WI38 (cell line): Measurements from ENCODE around the gene BRD3.

Source experiments
- H3K4me3 ChIP-seq: 2 replicates; pipeline ENCODE4 v1.5.1; 2011; ENCODE audit warnings: low read depth, mild to moderate bottlenecking, control low read depth, low read length
- TF ChIP-seq, protein P1 (sequence below): IDR thresholded peaks from 2 replicates; pipeline ENCODE4 v1.5.1; 2012; ENCODE audit warnings: low read depth, mild to moderate bottlenecking, control low read depth, low read length

The BRD3 gene

DNA sequence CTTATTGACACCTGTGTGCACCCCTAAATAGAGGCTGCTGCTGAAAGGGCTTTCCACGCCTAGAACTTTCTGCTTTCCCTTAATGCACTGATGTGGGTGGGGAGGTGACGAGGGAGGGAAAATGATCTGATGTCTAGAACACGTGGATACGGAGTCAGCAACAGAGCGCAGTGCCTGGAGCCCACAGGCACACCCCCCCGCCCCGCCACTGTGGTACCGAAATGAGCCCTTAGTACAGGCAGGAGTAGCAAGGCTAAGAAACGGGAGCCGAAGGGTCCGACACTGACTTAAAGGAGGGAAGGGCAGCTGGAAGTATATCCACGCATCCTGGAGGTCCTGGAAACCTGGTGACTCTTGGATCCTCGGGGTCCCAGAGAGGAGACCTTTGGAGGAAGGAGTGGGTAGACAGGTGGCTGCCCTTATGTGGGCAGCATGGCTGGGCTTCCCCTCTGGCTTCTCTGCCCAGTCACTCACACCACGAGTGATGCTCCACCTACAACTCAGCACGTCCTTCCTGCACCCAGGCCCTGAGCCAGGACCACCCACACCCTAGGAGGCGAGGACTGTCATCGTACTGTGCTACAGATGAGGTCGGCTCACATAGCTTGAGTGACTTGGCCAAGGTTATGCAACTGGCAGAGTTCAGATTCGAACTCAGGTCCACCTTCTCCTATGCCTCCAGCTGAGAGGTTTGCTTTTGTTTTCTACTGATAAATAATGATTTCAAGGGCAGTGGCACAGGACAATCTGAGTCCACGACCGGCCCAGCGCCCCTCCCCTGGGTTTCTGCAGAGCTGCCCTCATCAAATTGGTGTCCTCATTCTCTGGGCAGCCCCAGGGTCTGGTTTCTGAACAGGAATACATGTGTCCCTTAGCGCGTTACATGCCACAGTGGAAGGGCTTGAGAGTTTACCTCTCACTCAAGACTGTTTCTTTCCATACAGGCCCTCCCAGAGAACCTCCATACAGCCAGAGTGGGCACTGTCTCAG is 71.0 kb downstream of the BRD3 start:
- H3K4me3 ChIP-seq = no peak overlapping the region
- TF ChIP-seq, protein P1, sequence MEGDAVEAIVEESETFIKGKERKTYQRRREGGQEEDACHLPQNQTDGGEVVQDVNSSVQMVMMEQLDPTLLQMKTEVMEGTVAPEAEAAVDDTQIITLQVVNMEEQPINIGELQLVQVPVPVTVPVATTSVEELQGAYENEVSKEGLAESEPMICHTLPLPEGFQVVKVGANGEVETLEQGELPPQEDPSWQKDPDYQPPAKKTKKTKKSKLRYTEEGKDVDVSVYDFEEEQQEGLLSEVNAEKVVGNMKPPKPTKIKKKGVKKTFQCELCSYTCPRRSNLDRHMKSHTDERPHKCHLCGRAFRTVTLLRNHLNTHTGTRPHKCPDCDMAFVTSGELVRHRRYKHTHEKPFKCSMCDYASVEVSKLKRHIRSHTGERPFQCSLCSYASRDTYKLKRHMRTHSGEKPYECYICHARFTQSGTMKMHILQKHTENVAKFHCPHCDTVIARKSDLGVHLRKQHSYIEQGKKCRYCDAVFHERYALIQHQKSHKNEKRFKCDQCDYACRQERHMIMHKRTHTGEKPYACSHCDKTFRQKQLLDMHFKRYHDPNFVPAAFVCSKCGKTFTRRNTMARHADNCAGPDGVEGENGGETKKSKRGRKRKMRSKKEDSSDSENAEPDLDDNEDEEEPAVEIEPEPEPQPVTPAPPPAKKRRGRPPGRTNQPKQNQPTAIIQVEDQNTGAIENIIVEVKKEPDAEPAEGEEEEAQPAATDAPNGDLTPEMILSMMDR = no peak

DNA sequence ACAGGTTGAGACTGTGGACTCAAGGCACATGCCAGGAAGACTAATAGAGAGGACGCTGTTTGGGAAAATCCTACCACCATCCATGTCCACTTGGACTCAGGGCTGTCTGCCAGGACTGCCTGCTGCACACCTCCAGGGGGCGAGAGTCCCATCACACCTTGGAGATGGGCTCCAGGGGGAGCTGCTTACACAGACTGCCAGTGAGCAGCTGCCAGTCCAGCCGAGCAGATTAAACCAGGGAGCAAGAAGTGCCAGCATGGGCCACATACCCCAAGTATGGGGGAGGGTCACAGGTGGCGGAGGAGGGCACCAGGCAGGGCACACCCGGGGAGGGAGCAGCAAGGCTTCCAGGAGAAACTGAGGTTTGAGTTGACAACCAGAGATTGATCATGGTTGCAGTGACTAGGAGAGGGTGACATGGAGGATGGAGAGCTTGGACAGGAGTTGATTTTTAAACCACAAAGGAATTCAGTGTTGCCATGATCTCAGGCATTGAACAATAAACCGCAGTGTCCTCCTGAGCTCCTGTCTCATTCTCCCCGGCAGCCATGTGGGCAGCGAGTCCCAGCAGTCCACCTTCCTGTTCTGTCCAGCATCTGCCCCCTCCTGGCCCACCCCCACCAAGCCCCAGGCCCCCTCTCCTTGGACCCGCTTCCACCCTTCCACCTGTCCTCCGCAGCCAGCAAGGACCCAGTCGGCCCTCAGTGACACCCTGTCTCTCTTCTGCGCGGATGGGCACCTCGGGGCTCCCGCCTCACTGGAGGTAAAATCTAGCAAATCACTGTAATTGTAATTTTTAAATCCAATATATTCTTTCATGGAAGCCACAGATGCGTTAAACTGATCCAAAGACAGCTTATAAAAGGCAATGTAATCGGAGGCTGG is 72.6 kb downstream of the BRD3 start:
- H3K4me3 ChIP-seq = no peak overlapping the region
- TF ChIP-seq, protein P1 = no peak

DNA sequence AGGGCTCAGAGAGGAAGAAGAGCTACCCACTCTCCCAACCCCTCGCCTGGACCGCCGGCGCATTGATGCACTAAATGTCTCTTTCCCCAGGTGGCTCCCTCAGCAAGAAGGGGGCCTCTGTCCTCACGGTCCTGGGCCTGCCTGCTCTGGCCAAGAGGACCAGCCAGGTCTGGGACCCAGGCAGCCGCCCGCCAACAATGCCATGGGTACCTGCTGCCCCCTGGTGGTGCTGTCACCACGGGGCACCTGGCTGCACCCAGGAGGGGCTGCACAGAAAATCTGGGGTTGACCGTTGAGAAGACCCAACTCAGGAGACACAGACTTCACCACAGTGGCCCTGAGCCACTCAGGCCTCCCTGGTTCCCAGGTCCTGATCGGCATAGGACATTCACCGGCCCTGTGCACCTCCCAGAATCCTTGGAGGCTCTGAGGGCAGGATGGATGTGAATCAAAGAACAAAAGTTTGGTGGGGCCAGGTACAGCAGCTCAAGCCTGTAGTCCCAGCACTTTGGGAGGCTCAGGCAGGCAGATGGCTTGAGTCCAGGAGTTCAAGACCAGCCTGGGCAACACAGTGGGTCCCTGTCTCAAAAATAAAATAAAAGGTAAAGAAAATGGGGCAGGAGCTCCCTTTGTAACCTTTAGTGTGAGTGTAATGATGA is 73.3 kb downstream of the BRD3 start:
- no peak overlapping the region for H3K4me3 ChIP-seq

GRCh38 chr9:133993635-133994253 is 74.1 kb downstream of the BRD3 start:
- peak overlapping the region; percentile 79 for H3K4me3 ChIP-seq
- TF ChIP-seq, protein P1 = no peak

More for the DNA sequence above, 73.3 kb downstream of the BRD3 start:
- TF ChIP-seq, protein P1 = peak; percentile 95

DNA sequence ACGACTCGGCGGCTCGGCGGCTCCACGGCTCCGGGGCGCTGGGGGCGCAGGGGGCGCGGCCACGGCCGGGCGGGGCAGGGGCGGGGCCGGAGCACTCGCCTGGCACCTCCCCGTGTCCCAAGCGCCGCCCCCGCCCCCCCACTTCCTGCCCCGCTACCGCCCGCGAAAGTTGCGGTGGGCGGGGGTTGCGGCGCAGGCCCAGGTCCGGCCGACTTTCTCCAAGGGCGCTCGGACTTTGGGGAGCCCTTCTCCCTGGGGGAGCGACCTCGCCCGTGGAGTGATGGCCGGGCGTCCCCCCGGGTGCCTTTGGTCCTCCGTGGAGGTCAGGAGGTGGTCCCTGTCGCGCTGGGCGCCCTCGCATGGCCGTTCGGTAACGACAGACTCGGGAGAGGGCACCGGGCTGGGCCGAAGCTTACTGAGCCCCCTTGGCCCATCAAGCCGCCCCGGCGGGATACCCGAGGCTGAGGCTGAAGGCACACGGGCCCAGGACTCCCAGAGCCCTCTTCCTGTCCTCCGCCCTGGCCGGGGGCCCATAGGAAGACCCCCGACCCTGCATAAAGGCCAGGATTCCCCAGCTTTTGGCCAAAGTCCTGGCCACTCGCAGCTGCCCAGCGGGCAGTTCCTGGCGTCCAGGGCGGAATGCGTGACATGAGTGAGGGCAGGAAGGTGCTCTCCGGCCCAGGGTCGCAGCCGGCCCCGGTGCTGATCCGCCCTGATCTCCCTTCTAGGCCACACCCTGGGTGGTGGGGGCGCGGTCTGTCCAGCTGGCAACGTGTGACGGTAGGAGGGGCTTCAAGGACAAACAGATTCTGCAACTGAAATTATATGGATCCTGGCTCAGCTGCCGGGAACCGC is 74.8 kb downstream of the BRD3 start:
- TF ChIP-seq, protein P1 = no peak
- H3K4me3 ChIP-seq = peak overlapping the region; percentile 79
